GM19397 (cell line): ENCODE measurements around the gene SMAP2.

Experiments used
- ATAC-seq: cut with Tn5 transposase; IDR thresholded peaks from one replicate; pipeline ENCODE4 v1.9.1; 2021; ENCODE audit warnings: mild to moderate bottlenecking, moderate library complexity; ENCODE audit not compliant: unreplicated experiment

The SMAP2 gene

GRCh38 chr1:40414331-40414730, 40.8 kb downstream of the SMAP2 start:
- ATAC-seq = no peak

GRCh38 chr1:40416709-40417108, 43.2 kb downstream of the SMAP2 start:
- no peak for ATAC-seq

GRCh38 chr1:40421431-40422384, 48.2 kb downstream of the SMAP2 start:
- ATAC-seq = no peak

- no peak for ATAC-seq
Observed at GRCh38 chr1:40422630-40423263, 49.2 kb downstream of the SMAP2 start.

- no peak for ATAC-seq
Observed at GRCh38 chr1:40423264-40423642, 49.7 kb downstream of the SMAP2 start.

- ATAC-seq = no peak
Observed at GRCh38 chr1:40423951-40424618, 50.6 kb downstream of the SMAP2 start.

- no peak for ATAC-seq
Observed at GRCh38 chr1:40425198-40425597, 51.7 kb downstream of the SMAP2 start.

GRCh38 chr1:40431385-40431784, 57.9 kb downstream of the SMAP2 start:
- ATAC-seq = no peak

- ATAC-seq = no peak
Observed at GRCh38 chr1:40432644-40433390, 59.3 kb downstream of the SMAP2 start.

- no peak for ATAC-seq
Observed at GRCh38 chr1:40435471-40435870, 61.9 kb downstream of the SMAP2 start.

GRCh38 chr1:40435876-40436275, 62.3 kb downstream of the SMAP2 start:
- ATAC-seq = no peak

- ATAC-seq = no peak
Observed at GRCh38 chr1:40438391-40439015, 65.0 kb downstream of the SMAP2 start.

GRCh38 chr1:40439247-40439646, 65.7 kb downstream of the SMAP2 start:
- no peak for ATAC-seq

GRCh38 chr1:40449684-40450494, 76.4 kb downstream of the SMAP2 start, which contains the start of gene ZFP69B:
TSS of gene ZFP69B (plus strand) at chr1:40450476. CDS start at chr1:40450962, 486 bp downstream.
- peak; percentile 94 for ATAC-seq

- no peak for ATAC-seq
Observed at GRCh38 chr1:40450495-40451237, 77.1 kb downstream of the SMAP2 start.

- ATAC-seq = no peak
Observed at GRCh38 chr1:40451238-40451585, 77.7 kb downstream of the SMAP2 start.

GRCh38 chr1:40454873-40455272, 81.3 kb downstream of the SMAP2 start:
- ATAC-seq = no peak

- ATAC-seq = no peak
Observed at GRCh38 chr1:40462956-40463590, 89.5 kb downstream of the SMAP2 start.
